ENCODE data around the gene SSR1. TPM values are rescaled to one million over a fixed set of nuclear protein-coding genes. Genes with fewer than 3 reads are reported as not detected.
"Not testable (repeated sequence)": the region's sequence is repeated elsewhere in the genome, so short reads cannot be mapped to it uniquely, and the experiment has no call there.

SSR1 gene
- total and polyA plus RNA-seq, 2 donors = 38.9 to 56.9 TPM

GRCh38 chr6:7264686-7265384 is 48.2 kb downstream of the SSR1 start:
- Histone ChIP-seq H3K4me3 (ENCODE audit: low read length in 2 of 2) (no peak overlapping the region), H3K9me3 (ENCODE audit: control insufficient read depth in 2 of 2, insufficient read depth in 1 of 2, low read length in 1 of 2) (peaks cover 0 to 7% of the 10 kb centered on the region in 2 donors), H3K4me1 (ENCODE audit: control insufficient read depth in 2 of 2, insufficient read depth in 2 of 2, low read length in 2 of 2) (peaks cover 8 to 17% of the 10 kb centered on the region in 2 donors), H3K36me3 (ENCODE audit: control insufficient read depth in 2 of 2, insufficient read depth in 2 of 2, low read length in 1 of 2) (no peaks in the 10 kb centered on the region), H3K27me3 (ENCODE audit: control insufficient read depth in 2 of 2, insufficient read depth in 1 of 2, low read length in 1 of 2) (peaks cover 0 to 24% of the 10 kb centered on the region in 2 donors), H3K27ac (ENCODE audit: low read depth in 1 of 2, low read length in 1 of 2) (no peak overlapping the region)
- DNase-seq (ENCODE audit: low read depth in 6 of 9, low spot score in 9 of 9) = no peak
- WGBS = 94% methylated on average over 17 of the region's 17 CpGs

DNA sequence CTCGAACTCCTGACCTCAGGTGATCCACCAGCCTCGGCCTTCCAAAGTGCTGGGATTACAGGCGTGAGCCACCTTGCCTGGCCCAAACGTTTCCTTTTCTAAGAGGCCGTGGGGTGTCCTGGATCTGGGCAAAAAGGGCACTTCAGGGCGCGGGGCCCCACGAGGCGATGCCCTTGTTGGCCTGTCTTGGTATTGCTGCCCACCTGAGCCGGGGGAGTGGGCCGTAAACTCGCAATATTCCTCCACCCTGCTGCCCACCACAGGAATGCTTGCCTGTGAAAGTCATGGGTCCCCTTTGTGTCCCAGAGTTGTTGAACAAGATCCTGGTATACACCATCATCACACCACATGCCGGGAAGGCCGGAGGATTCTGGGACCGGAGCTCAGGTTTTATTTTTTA is 49.0 kb downstream of the SSR1 start:
- Histone ChIP-seq H3K9me3 (ENCODE audit: control insufficient read depth in 2 of 2, insufficient read depth in 1 of 2, low read length in 1 of 2) (peaks cover 0 to 7% of the 10 kb centered on the region in 2 donors), H3K4me3 (ENCODE audit: low read length in 2 of 2) (no peak overlapping the region), H3K27ac (ENCODE audit: low read depth in 1 of 2, low read length in 1 of 2) (no peak overlapping the region), H3K27me3 (ENCODE audit: control insufficient read depth in 2 of 2, insufficient read depth in 1 of 2, low read length in 1 of 2) (peaks cover 0 to 26% of the 10 kb centered on the region in 2 donors), H3K4me1 (ENCODE audit: control insufficient read depth in 2 of 2, insufficient read depth in 2 of 2, low read length in 2 of 2) (peaks cover 8 to 17% of the 10 kb centered on the region in 2 donors), H3K36me3 (ENCODE audit: control insufficient read depth in 2 of 2, insufficient read depth in 2 of 2, low read length in 1 of 2) (no peaks in the 10 kb centered on the region)
- no peak for DNase-seq (ENCODE audit: low read depth in 6 of 9, low spot score in 9 of 9)
- 98% methylated on average over 15 of the region's 15 CpGs for WGBS

GRCh38 chr6:7263519-7263805 is 49.5 kb downstream of the SSR1 start:
- H3K9me3 ChIP-seq (ENCODE audit: control insufficient read depth in 2 of 2, insufficient read depth in 1 of 2, low read length in 1 of 2); H3K27ac ChIP-seq (ENCODE audit: low read depth in 1 of 2, low read length in 1 of 2); H3K4me3 ChIP-seq (ENCODE audit: low read length in 2 of 2); H3K36me3 ChIP-seq (ENCODE audit: control insufficient read depth in 2 of 2, insufficient read depth in 2 of 2, low read length in 1 of 2); DNase-seq (ENCODE audit: low read depth in 6 of 9, low spot score in 9 of 9): not testable (repeated sequence)
- 96% methylated on average over 9 of the region's 9 CpGs for WGBS
- Histone ChIP-seq H3K27me3 (ENCODE audit: control insufficient read depth in 2 of 2, insufficient read depth in 1 of 2, low read length in 1 of 2) (peaks cover 0 to 26% of the 10 kb centered on the region in 2 donors), H3K4me1 (ENCODE audit: control insufficient read depth in 2 of 2, insufficient read depth in 2 of 2, low read length in 2 of 2) (peaks cover 8 to 17% of the 10 kb centered on the region in 2 donors)

- peaks cover 0 to 7% of the 10 kb centered on the region in 2 donors for H3K9me3 ChIP-seq (ENCODE audit: control insufficient read depth in 2 of 2, insufficient read depth in 1 of 2, low read length in 1 of 2)
- 91% methylated on average over 16 of the region's 16 CpGs for WGBS
- H3K27me3 ChIP-seq (ENCODE audit: control insufficient read depth in 2 of 2, insufficient read depth in 1 of 2, low read length in 1 of 2) = peaks cover 0 to 26% of the 10 kb centered on the region in 2 donors
- no peak for DNase-seq (ENCODE audit: low read depth in 6 of 9, low spot score in 9 of 9)
- H3K4me1 ChIP-seq (ENCODE audit: control insufficient read depth in 2 of 2, insufficient read depth in 2 of 2, low read length in 2 of 2) = peaks cover 8 to 17% of the 10 kb centered on the region in 2 donors
- H3K36me3 ChIP-seq (ENCODE audit: control insufficient read depth in 2 of 2, insufficient read depth in 2 of 2, low read length in 1 of 2) = no peaks in the 10 kb centered on the region
- no peak overlapping the region for H3K27ac ChIP-seq (ENCODE audit: low read depth in 1 of 2, low read length in 1 of 2)
- no peak overlapping the region for H3K4me3 ChIP-seq (ENCODE audit: low read length in 2 of 2)
These were observed 50.1 kb downstream of the SSR1 start for GRCh38 chr6:7262746-7263518.

DNA sequence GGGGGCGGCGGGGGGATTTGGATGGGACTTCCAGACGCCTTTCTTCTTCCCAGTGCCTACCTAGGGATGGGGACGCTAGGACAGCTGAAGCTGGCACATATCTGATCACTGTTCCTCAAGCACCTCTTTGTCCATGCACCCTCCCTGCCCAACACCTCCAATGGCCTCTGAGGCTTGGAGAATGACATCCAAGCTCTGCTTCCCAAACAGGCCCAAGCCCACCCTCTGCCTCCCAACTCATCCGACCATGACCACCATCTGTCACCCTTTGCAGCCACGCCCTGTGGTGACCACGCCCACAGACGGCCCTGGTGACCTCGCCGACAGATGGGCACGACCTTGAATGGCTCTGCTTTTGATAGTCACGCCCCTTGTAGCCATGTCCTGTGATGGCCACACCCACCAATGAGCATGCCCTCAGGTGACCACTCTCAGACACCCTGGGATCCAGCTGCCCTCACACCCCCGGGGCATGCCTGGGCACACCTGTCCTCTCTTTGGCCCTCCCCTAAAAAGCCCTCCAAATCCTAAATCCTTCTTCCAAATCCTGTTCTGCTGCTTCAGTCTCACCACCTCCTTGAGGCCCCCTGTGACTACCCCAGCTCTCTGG is 51.0 kb downstream of the SSR1 start:
- 89% methylated on average over 13 of the region's 13 CpGs for WGBS
- no peak overlapping the region for H3K27ac ChIP-seq (ENCODE audit: low read depth in 1 of 2, low read length in 1 of 2)
- H3K4me3 ChIP-seq (ENCODE audit: low read length in 2 of 2) = peak overlapping the region in 1 of 2 donors; percentile 40
- H3K36me3 ChIP-seq (ENCODE audit: control insufficient read depth in 2 of 2, insufficient read depth in 2 of 2, low read length in 1 of 2) = no peaks in the 10 kb centered on the region
- H3K9me3 ChIP-seq (ENCODE audit: control insufficient read depth in 2 of 2, insufficient read depth in 1 of 2, low read length in 1 of 2) = peaks cover 0 to 7% of the 10 kb centered on the region in 2 donors
- H3K27me3 ChIP-seq (ENCODE audit: control insufficient read depth in 2 of 2, insufficient read depth in 1 of 2, low read length in 1 of 2) = peaks cover 0 to 26% of the 10 kb centered on the region in 2 donors
- no peak for DNase-seq (ENCODE audit: low read depth in 6 of 9, low spot score in 9 of 9)
- peaks cover 8 to 17% of the 10 kb centered on the region in 2 donors for H3K4me1 ChIP-seq (ENCODE audit: control insufficient read depth in 2 of 2, insufficient read depth in 2 of 2, low read length in 2 of 2)

GRCh38 chr6:7261032-7261841 is 51.8 kb downstream of the SSR1 start:
- Histone ChIP-seq H3K27ac (ENCODE audit: low read depth in 1 of 2, low read length in 1 of 2) (no peak overlapping the region), H3K4me1 (ENCODE audit: control insufficient read depth in 2 of 2, insufficient read depth in 2 of 2, low read length in 2 of 2) (peaks cover 8 to 17% of the 10 kb centered on the region in 2 donors), H3K36me3 (ENCODE audit: control insufficient read depth in 2 of 2, insufficient read depth in 2 of 2, low read length in 1 of 2) (no peaks in the 10 kb centered on the region), H3K27me3 (ENCODE audit: control insufficient read depth in 2 of 2, insufficient read depth in 1 of 2, low read length in 1 of 2) (peaks cover 0 to 26% of the 10 kb centered on the region in 2 donors), H3K9me3 (ENCODE audit: control insufficient read depth in 2 of 2, insufficient read depth in 1 of 2, low read length in 1 of 2) (peaks cover 0 to 6% of the 10 kb centered on the region in 2 donors), H3K4me3 (ENCODE audit: low read length in 2 of 2) (peak overlapping the region; percentile 36 to 40)
- WGBS = 7% methylated on average over 43 of the region's 43 CpGs
- DNase-seq (ENCODE audit: low read depth in 6 of 9, low spot score in 9 of 9) = peak in 5 of 9 donors; percentile 5 to 56 (median 29)

GRCh38 chr6:7260291-7261031 is 52.5 kb downstream of the SSR1 start:
- Histone ChIP-seq H3K9me3 (ENCODE audit: control insufficient read depth in 2 of 2, insufficient read depth in 1 of 2, low read length in 1 of 2) (peaks cover 0 to 6% of the 10 kb centered on the region in 2 donors), H3K4me3 (ENCODE audit: low read length in 2 of 2) (peak overlapping the region; percentile 36 to 40), H3K27me3 (ENCODE audit: control insufficient read depth in 2 of 2, insufficient read depth in 1 of 2, low read length in 1 of 2) (peaks cover 0 to 26% of the 10 kb centered on the region in 2 donors), H3K4me1 (ENCODE audit: control insufficient read depth in 2 of 2, insufficient read depth in 2 of 2, low read length in 2 of 2) (peaks cover 8 to 17% of the 10 kb centered on the region in 2 donors), H3K36me3 (ENCODE audit: control insufficient read depth in 2 of 2, insufficient read depth in 2 of 2, low read length in 1 of 2) (no peaks in the 10 kb centered on the region), H3K27ac (ENCODE audit: low read depth in 1 of 2, low read length in 1 of 2) (no peak overlapping the region)
- no peak for DNase-seq (ENCODE audit: low read depth in 6 of 9, low spot score in 9 of 9)
- 58% methylated on average over 13 of the region's 13 CpGs for WGBS

GRCh38 chr6:7258231-7258763 is 54.7 kb downstream of the SSR1 start:
- peaks cover 0 to 6% of the 10 kb centered on the region in 2 donors for H3K9me3 ChIP-seq (ENCODE audit: control insufficient read depth in 2 of 2, insufficient read depth in 1 of 2, low read length in 1 of 2)
- no peaks in the 10 kb centered on the region for H3K36me3 ChIP-seq (ENCODE audit: control insufficient read depth in 2 of 2, insufficient read depth in 2 of 2, low read length in 1 of 2)
- H3K4me1 ChIP-seq (ENCODE audit: control insufficient read depth in 2 of 2, insufficient read depth in 2 of 2, low read length in 2 of 2) = peaks cover 8 to 17% of the 10 kb centered on the region in 2 donors
- H3K4me3 ChIP-seq (ENCODE audit: low read length in 2 of 2) = no peak overlapping the region
- no peak overlapping the region for H3K27ac ChIP-seq (ENCODE audit: low read depth in 1 of 2, low read length in 1 of 2)
- peaks cover 0 to 26% of the 10 kb centered on the region in 2 donors for H3K27me3 ChIP-seq (ENCODE audit: control insufficient read depth in 2 of 2, insufficient read depth in 1 of 2, low read length in 1 of 2)
- 86% methylated on average over 9 of the region's 9 CpGs for WGBS
- no peak for DNase-seq (ENCODE audit: low read depth in 6 of 9, low spot score in 9 of 9)
